Measurements from ENCODE around the gene NXNL2.

GRCh38 chr9:88527618-88528017, 7.4 kb upstream of the NXNL2 start:
- no peak for TF ChIP-seq CTCF (IDR thresholded peaks at IDR 0.05; ENCODE audit: low read length)
- no peak for TF ChIP-seq EZH2 (optimal IDR thresholded peaks at IDR 0.05; ENCODE audit: low read depth, low read length)

Data from MM.1S (cell line).